Activated CD4-positive, alpha-beta T cell treated with anti-CD3 and anti-CD28 coated beads, Interleukin-2, amount 50 U/mL, for 1 hour (primary cell): ENCODE data around the gene KRTAP10-6.
"Not testable (repeated sequence)": the region's sequence is repeated elsewhere in the genome, so short reads cannot be mapped to it uniquely, and the experiment has no call there.

Source experiments
- DNase-seq: peaks from one replicate; pipeline ENCODE4 v3.0.0-alpha.2; 2020

The KRTAP10-6 gene

DNA sequence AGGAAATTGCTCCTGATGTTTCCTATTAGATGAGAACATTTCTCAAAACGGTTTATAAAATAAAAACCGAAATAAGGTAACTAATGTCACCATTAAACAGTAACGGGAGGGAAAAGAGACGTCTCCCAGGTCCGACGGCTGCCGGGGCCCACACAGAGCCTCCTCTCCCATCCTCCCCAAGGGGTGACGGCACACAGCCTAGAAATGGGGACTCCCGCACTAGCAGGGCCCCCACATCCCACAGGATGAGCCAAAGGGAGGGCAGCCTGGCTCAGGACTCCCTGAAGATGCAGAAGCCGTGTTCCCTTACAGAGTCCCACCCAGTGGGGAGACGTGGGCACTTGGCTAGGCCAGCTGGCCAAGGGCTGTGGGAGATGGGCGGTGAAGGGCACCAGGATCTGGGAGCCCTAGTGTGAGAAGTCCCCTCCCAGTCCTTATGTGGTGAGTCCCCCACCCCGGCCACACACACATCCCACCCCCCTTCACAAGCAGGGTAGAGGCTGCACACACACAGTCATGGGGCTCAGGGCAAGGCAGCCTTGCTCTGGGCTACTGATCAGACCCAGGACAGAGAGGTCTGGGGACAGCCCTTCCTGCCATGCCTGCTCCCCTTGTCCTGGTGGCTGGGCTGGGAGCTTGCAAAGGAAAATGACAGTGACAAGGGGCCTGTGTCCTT is 37.0 kb downstream of the KRTAP10-6 start:
- no peak for DNase-seq

DNA sequence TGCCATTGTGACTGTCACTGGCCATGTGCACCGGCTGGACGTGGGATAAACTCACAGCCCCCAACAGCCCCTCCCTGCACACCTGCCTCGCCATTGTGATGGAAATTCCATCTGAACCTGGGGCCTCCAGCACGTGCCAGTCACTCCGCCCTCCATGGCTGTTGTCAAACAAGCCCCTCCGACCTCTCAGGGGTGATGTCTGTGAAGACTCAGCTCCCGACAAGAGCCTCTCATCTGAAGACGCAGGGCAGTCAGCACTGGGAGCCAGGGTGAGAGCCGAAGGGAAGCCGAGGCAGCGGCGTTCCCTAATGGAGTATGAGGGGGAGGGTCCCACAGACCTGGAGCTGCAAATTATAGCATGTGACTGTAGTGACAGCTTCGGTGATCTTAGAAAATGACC is 39.6 kb downstream of the KRTAP10-6 start:
- DNase-seq, result no peak

DNA sequence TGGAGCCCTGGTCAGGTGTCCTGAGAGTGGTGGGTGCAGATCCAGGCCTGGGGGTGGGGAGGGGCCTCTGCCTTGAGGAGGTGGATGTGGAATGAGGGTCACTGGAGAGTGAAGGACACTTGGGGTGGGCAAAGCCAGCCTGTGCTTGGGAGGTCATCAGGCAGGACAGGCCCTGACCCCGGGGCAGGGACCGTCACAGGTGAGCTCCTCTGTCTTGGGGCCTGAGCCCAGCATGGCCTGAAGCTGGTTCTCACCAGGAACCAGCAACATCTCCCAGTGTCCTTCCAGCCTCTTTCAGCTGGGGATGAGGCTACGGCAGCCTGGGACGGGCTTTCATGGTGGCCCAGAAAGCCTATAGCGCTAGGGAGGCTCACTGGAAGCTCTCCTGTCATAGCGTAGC is 40.2 kb downstream of the KRTAP10-6 start:
- no peak for DNase-seq

DNA sequence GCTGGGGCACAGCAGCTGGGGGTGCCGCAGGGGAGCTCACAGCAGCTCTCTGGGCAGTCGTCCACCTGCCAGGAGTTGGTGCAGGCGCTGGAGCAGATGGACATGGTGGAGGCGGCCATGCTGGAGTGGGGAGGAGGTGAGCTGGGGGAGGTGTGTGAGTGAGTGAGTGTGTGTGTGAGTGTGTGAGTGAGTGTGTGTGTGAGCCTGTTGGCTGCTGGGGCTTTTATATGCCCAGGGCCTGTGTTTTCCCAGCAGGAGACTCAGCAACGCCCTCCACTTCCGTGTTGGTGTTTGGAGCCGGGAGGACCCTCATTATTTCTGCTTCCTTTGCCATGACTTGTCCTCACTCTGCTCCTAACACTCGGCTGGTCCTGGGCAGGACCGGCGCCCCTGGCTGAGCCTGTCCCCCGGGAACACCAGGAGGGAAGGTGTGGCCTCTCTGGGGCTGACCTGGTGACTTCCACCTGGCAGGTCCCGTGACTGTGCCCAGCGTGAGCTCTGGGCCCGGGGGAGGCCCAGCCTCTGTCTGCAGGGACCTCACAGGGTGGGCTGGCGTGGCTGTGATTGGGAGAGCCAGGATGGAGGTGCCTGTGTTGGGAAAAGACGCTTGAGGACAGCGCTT is 40.9 kb downstream of the KRTAP10-6 start, which contains the start of gene KRTAP10-2:
Gene KRTAP10-2, minus strand, starts transcription at position 166 of the 622 bp plus-strand sequence. Its CDS starts 47 bp downstream, at position 119.
- DNase-seq, result no peak

DNA sequence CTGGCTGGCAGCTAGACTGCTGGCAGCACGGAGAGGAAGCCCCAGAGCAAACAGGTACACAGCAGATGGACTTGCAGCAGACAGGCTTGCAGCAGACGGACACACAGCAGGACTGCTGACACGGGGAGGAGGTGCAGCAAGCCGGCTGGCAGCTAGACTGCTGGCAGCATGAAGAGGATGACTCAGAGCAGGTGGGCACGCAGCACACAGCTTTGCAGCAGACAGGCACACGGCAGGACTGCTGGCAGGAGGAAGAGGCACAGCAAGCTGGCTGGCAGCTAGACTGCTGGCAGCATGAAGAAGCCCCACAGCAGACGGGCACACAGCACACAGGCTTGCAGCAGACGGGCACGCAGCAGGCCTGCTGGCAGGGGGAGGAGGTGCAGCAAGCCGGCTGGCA is 41.5 kb downstream of the KRTAP10-6 start:
- no peak for DNase-seq

DNA sequence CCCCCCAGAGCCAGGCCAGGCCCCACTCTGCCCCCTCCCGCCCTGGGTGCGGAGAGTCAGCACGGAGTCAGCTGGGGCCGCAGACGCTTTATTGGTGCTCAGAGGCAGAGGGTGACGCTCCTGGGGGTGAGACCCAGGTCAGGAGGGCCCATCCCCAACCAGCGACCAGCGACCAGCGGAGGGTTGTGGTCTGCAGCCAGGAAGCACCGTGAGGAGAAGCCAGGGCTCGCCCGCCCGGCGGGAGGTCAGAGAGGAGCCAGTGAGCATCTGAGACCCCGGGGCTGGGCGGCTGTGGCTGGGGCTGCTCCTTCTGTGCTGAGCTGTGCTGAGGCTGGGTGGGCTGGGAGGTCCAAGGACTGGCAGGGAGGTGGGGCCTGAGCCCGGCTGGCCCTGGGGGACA is 42.0 kb downstream of the KRTAP10-6 start:
- DNase-seq, result not testable (repeated sequence)

DNA sequence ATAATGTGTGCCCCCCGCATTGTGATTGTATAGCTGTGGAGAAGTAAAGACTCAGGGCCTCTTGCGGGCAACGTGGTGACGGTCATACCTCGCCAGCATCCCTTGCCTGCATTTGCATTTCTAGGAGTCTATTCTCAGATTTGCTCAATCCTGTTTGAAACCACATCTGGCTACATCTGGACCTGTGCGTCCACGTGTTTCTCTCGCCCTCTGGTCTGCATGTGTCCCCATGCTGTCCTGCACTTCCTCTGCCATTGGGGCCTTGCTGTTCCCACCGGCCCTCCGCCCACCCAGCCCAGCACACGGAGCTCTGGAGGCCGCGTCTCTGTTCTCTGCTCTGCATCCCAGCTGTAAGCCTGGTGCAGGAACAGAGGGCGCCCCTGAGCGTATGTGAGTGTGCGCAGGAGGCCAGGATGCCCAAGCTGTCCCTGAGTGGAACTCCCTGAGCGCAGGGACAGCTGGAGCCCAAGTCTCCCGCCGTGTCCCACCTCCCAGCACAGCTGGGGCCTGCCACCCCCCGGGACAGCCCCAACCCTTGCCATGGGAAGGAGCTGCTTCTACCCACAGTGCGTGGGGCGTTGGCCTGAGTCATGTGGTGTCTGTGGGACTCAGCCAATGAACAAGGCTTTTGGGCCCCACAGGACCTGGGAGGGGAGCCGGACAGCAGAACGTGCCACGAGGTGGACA is 42.6 kb downstream of the KRTAP10-6 start:
- no peak for DNase-seq

DNA sequence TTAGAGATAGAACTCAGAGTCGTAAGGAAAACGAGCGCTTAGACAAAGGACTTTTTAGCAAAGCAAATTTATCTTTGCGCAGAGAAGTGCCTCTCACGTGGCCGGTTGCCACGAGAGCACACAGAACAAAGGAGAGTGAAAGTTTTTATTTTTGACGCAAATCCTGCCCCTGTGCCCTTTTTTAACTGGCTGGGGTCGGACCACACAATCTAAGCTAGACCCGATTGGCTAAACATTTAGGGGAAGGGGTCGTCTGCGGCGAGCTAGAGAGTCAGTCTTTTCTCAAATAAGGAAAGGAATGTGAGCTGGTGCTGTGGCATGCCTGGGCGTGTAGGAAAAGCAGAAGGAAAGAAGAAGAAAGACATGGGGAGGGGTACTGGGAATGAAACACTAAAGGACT is 43.4 kb downstream of the KRTAP10-6 start:
- no peak for DNase-seq

DNA sequence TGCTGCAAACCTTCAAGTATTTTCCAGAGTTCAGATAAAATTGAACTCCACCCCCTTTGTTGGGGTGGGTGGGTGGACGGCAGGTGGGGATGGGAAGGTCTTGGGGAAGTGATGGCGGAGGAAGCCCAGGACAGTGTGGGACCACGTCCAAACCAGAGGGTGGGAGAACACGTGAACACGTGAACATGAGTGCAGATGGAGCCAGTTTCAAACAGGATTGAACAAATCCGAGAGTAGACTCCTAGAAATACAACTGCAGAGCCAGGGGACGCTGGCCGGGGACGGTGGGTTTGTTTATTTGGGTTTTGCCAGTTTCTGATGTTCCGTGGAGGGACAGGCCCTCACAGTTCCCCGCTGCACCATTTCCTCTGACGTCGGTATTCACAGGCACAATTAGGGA is 43.9 kb downstream of the KRTAP10-6 start:
- no peak for DNase-seq

DNA sequence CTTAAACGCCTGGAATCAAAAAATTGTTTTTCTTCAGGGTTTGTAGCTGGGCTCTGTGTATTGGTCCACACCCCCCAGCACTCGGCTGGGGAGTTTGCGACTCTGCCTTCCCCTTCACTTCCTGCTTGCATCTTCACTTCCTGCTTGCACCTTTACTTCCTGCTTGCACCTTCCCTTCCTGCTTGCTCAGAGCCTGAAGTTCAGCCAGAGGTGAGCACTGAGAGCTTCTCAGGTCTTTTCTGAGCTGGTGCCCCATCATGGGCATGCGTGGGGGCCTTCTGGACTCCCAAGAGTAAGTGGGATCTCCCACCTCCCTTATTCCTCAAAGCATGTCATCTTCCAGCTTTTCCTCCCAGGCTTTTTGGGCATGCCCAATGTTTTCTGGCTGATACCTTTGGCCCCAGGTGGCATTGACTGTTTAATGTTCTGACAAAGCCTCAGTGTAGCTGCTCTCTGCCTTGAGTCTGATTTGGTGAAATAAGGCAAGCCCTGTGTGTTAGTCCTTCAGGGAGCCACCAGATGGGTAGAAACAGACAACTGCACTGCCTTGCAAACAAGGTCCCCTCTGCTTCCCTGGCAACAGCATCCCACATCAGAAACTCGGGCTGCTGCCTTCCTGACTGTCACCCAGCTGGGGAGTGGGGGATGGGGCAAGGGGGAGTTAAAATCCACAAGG is 44.5 kb downstream of the KRTAP10-6 start:
- DNase-seq, result peak; percentile 13

DNA sequence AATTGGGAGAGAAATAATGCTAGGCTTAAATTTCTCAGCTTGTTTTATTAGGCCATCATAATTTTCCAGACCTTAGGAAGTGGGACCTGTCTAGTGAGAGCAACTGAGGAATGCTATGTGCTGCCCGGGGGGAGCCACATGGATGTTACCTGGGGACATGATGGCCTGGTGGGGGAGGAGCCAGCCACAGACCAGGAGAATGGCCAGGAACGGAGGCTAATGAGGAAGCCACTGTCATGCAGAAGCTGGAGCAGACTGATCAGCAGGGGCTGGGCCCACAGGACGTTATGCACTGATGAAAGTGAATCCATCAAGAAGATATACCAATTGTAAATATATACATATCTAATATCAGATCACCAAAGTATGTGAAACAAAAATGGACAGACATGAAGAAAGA is 47.7 kb downstream of the KRTAP10-6 start:
- no peak for DNase-seq

DNA sequence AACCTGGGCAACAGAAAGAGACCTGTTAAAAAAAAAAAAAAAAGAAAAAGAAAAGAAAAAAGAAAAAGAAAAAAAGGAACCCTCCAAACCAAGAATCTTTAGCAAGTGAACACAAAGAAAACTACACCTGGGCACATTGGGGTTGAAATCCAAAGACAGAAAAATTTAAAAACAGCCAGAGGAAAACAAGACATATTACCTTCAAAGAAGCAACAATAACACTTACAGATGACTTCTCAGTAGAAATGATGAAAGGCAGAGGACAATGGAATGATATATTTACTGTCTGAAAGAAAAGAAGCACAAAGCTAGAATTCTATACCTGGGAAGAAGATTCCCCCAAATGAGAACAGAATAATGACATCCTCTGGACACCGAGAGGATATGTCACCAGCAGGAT is 49.6 kb downstream of the KRTAP10-6 start:
- no peak for DNase-seq
